Ishikawa (cell line): ENCODE results near the gene PLCD3.

Experiments used
- CEBPB ChIP-seq: IDR thresholded peaks from 2 replicates; pipeline ENCODE4 v1.6.1; 2012
- EGR1 ChIP-seq: IDR thresholded peaks from 2 replicates; pipeline ENCODE4 v1.6.1; 2012
- EP300 ChIP-seq: IDR thresholded peaks from 2 replicates; pipeline ENCODE4 v1.6.1; 2012; ENCODE audit warnings: borderline replicate concordance
- FOXM1 ChIP-seq: IDR thresholded peaks from 2 replicates; pipeline ENCODE4 v1.6.1; 2012; ENCODE audit warnings: low read depth, borderline replicate concordance
- RAD21 ChIP-seq: IDR thresholded peaks from 2 replicates; pipeline ENCODE4 v1.6.1; 2012; ENCODE audit warnings: low read depth
- TAF1 ChIP-seq: IDR thresholded peaks from 2 replicates; pipeline ENCODE4 v1.6.1; 2012; ENCODE audit warnings: low read depth, mild to moderate bottlenecking
- TCF12 ChIP-seq: IDR thresholded peaks from 2 replicates; pipeline ENCODE4 v1.6.1; 2012; ENCODE audit warnings: low read depth
- TEAD4 ChIP-seq: IDR thresholded peaks from 2 replicates; pipeline ENCODE4 v1.6.1; 2012
- YY1 ChIP-seq: IDR thresholded peaks from 2 replicates; pipeline ENCODE4 v1.6.1; 2012; ENCODE audit warnings: low read depth
- ZBTB7A ChIP-seq: IDR thresholded peaks from 2 replicates; pipeline ENCODE4 v1.6.1; 2012; ENCODE audit warnings: low read depth
- TF ChIP-seq, protein P1 (sequence below): IDR thresholded peaks from 2 replicates; pipeline ENCODE4 v1.6.1; 2012
- TF ChIP-seq, protein P2 (sequence below): IDR thresholded peaks from 2 replicates; pipeline ENCODE4 v1.6.1; 2012; ENCODE audit warnings: low read depth, mild to moderate bottlenecking

GRCh38 chr17:45144199-45145034, 12.1 kb upstream of the PLCD3 start:
- no peak for TF ChIP-seq YY1
- no peak for TF ChIP-seq RAD21
- TF ChIP-seq, protein P1, sequence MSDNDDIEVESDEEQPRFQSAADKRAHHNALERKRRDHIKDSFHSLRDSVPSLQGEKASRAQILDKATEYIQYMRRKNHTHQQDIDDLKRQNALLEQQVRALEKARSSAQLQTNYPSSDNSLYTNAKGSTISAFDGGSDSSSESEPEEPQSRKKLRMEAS = no peak
- no peak for TF ChIP-seq EP300
- TF ChIP-seq TAF1 = no peak
- no peak for TF ChIP-seq ZBTB7A
- TF ChIP-seq CEBPB = no peak
- TF ChIP-seq, protein P2, sequence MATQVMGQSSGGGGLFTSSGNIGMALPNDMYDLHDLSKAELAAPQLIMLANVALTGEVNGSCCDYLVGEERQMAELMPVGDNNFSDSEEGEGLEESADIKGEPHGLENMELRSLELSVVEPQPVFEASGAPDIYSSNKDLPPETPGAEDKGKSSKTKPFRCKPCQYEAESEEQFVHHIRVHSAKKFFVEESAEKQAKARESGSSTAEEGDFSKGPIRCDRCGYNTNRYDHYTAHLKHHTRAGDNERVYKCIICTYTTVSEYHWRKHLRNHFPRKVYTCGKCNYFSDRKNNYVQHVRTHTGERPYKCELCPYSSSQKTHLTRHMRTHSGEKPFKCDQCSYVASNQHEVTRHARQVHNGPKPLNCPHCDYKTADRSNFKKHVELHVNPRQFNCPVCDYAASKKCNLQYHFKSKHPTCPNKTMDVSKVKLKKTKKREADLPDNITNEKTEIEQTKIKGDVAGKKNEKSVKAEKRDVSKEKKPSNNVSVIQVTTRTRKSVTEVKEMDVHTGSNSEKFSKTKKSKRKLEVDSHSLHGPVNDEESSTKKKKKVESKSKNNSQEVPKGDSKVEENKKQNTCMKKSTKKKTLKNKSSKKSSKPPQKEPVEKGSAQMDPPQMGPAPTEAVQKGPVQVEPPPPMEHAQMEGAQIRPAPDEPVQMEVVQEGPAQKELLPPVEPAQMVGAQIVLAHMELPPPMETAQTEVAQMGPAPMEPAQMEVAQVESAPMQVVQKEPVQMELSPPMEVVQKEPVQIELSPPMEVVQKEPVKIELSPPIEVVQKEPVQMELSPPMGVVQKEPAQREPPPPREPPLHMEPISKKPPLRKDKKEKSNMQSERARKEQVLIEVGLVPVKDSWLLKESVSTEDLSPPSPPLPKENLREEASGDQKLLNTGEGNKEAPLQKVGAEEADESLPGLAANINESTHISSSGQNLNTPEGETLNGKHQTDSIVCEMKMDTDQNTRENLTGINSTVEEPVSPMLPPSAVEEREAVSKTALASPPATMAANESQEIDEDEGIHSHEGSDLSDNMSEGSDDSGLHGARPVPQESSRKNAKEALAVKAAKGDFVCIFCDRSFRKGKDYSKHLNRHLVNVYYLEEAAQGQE = no peak
- no peak for TF ChIP-seq TEAD4
- TF ChIP-seq EGR1 = no peak
- no peak for TF ChIP-seq TCF12
- no peak for TF ChIP-seq FOXM1
